ENCODE results near the gene TMEM45A.
A peak's percentile ranks its signal among the peaks of the same experiment; 100 is the strongest.
"Not testable (repeated sequence)": the region's sequence is repeated elsewhere in the genome, so short reads cannot be mapped to it uniquely, and the experiment has no call there.

TMEM45A gene

GRCh38 chr3:100575704-100576103, 83.3 kb downstream of the TMEM45A start:
- no peak for DNase-seq (ENCODE audit: low read depth, low spot score)

- no peak for DNase-seq (ENCODE audit: low read depth, low spot score)
These were observed 85.1 kb downstream of the TMEM45A start for GRCh38 chr3:100577382-100578008.

GRCh38 chr3:100578646-100579045, 86.2 kb downstream of the TMEM45A start:
- DNase-seq (ENCODE audit: low read depth, low spot score), result no peak

GRCh38 chr3:100580147-100580546, 87.7 kb downstream of the TMEM45A start:
- DNase-seq (ENCODE audit: low read depth, low spot score), result no peak

GRCh38 chr3:100581650-100582049, 89.2 kb downstream of the TMEM45A start:
- no peak for DNase-seq (ENCODE audit: low read depth, low spot score)

GRCh38 chr3:100582157-100582556, 89.7 kb downstream of the TMEM45A start:
- DNase-seq (ENCODE audit: low read depth, low spot score), result not testable (repeated sequence)

GRCh38 chr3:100584101-100584660, 91.8 kb downstream of the TMEM45A start:
- DNase-seq (ENCODE audit: low read depth, low spot score), result no peak

- no peak for DNase-seq (ENCODE audit: low read depth, low spot score)
These were observed 94.4 kb downstream of the TMEM45A start for GRCh38 chr3:100586832-100587231.

GRCh38 chr3:100588251-100588650, 95.8 kb downstream of the TMEM45A start:
- DNase-seq (ENCODE audit: low read depth, low spot score), result no peak

GRCh38 chr3:100590114-100590839, 97.9 kb downstream of the TMEM45A start:
- DNase-seq (ENCODE audit: low read depth, low spot score), result peak; percentile 44

GRCh38 chr3:100590840-100591147, 98.4 kb downstream of the TMEM45A start:
- no peak for DNase-seq (ENCODE audit: low read depth, low spot score)

- no peak for DNase-seq (ENCODE audit: low read depth, low spot score)
These were observed 99.0 kb downstream of the TMEM45A start for GRCh38 chr3:100591411-100591810.

GRCh38 chr3:100600181-100601042, 108.0 kb downstream of the TMEM45A start:
- no peak for DNase-seq (ENCODE audit: low read depth, low spot score)

GRCh38 chr3:100602506-100603444, 110.4 kb downstream of the TMEM45A start:
- DNase-seq (ENCODE audit: low read depth, low spot score), result no peak

GRCh38 chr3:100603469-100603868, 111.0 kb downstream of the TMEM45A start:
- peak; percentile 41 for DNase-seq (ENCODE audit: low read depth, low spot score)

- no peak for DNase-seq (ENCODE audit: low read depth, low spot score)
These were observed 112.9 kb downstream of the TMEM45A start for GRCh38 chr3:100605358-100605757.

GRCh38 chr3:100606894-100607512, 114.6 kb downstream of the TMEM45A start:
- no peak for DNase-seq (ENCODE audit: low read depth, low spot score)

- DNase-seq (ENCODE audit: low read depth, low spot score), result no peak
These were observed 116.9 kb downstream of the TMEM45A start, which contains the start of gene ADGRG7 for GRCh38 chr3:100609305-100609704. Gene ADGRG7, plus strand, starts transcription at chr3:100609601. Its CDS starts 256 bp downstream, at chr3:100609857.

- DNase-seq (ENCODE audit: low read depth, low spot score), result no peak
These were observed 117.5 kb downstream of the TMEM45A start for GRCh38 chr3:100609963-100610362.

- DNase-seq (ENCODE audit: low read depth, low spot score), result no peak
These were observed 118.8 kb downstream of the TMEM45A start for GRCh38 chr3:100611221-100611620.
